Cardiac muscle cell (in vitro differentiated cells and primary cell): ENCODE results near the gene CFAP61. TPM values are rescaled to one million over a fixed set of nuclear protein-coding genes. Genes with fewer than 3 reads are reported as not detected.

Source experiments
- DNase-seq, 2 donors: peaks; one replicate each; pipeline versions ENCODE4 v3.0.0 to v3.0.0-alpha.2; 2010 to 2017; ENCODE audit warnings: low read depth in 1 of 2, low spot score in 1 of 2
- H3K27ac ChIP-seq: fragments of 200-600 bp; sonication (generic); 2 replicates; pipeline ENCODE4 v1.5.1; 2016
- H3K27me3 ChIP-seq: fragments of 200-600 bp; sonication (generic); 2 replicates; pipeline ENCODE4 v1.6.0; 2016; ENCODE audit warnings: control low read depth
- H3K36me3 ChIP-seq: fragments of 200-600 bp; sonication (generic); 2 replicates; pipeline ENCODE4 v1.5.1; 2016; ENCODE audit warnings: control low read depth
- H3K4me1 ChIP-seq: fragments of 200-600 bp; sonication (generic); 2 replicates; pipeline ENCODE4 v1.8.1; 2017; ENCODE audit warnings: low read depth, mild to moderate bottlenecking, mixed run types
- H3K4me3 ChIP-seq: fragments of 200-600 bp; sonication (generic); 2 replicates; pipeline ENCODE4 v1.5.1; 2016; ENCODE audit warnings: mild to moderate bottlenecking
- H3K9me3 ChIP-seq: fragments of 200-600 bp; sonication (generic); 2 replicates; pipeline ENCODE4 v1.5.1; 2017; ENCODE audit warnings: low read depth, mild to moderate bottlenecking, control low read depth
- polyA plus RNA-seq: library from polyadenylated mRNA; unstranded; fragments of >200 nt; fragmentation: Nextera tagmentation; extraction: Ambion mirVana; gene quantifications from 2 replicates; pipeline ENCODE4 v1.2.1, GENCODE V29; 2016
- total RNA-seq: library from RNA; depleted of rRNA; stranded (reverse); fragments of >200 nt; gene quantifications from 2 replicates; pipeline ENCODE4 v1.2.3, GENCODE V29; 2016
- TF ChIP-seq, protein P1 (sequence below): IDR thresholded peaks from 2 replicates; pipeline ENCODE4 v1.5.1; 2012; ENCODE audit warnings: low read depth, mild to moderate bottlenecking, low read length

Gene CFAP61
- total and polyA plus RNA-seq, 2 experiments from 2014 or later = 0.44 TPM; not detected in 1

DNA sequence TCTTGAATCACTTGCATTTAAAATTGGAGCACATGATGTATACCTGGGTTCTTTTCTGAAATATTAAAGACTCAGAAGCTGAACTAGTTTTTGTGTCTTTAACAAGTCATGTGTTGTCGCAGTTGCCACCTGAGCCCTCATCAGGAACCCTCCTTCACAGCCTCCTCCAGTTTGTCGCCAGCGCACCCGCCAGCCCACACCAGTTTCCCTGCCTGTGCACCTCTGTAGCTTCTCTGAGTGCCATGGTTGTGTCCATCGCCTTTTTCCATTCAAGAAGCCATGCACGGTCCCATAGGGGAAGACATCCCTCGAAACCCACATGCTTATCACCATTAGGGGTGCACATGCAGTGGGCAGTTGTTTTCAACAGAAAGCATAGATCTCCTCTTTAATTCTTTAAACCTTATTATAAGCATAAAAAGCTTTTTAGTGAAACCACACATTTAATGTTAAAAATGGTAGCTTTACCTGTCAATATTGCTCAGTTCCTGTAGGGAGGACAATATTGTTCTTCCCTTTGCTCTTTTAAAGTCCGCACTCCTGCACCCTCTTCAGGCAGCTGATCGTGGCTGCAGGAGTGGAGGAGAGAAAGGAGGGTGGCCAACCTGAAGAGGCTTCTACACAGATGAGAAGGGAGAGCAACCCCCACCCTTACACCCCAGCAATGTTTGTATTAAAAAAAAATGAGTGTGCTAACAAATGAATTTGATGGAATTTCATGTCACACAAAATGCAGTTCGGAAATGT lies 121.9 kb downstream of the CFAP61 start:
- H3K27ac ChIP-seq = no peak overlapping the region
- H3K4me3 ChIP-seq = no peak overlapping the region
- H3K4me1 ChIP-seq = no peaks in the 10 kb centered on the region
- TF ChIP-seq, protein P1, sequence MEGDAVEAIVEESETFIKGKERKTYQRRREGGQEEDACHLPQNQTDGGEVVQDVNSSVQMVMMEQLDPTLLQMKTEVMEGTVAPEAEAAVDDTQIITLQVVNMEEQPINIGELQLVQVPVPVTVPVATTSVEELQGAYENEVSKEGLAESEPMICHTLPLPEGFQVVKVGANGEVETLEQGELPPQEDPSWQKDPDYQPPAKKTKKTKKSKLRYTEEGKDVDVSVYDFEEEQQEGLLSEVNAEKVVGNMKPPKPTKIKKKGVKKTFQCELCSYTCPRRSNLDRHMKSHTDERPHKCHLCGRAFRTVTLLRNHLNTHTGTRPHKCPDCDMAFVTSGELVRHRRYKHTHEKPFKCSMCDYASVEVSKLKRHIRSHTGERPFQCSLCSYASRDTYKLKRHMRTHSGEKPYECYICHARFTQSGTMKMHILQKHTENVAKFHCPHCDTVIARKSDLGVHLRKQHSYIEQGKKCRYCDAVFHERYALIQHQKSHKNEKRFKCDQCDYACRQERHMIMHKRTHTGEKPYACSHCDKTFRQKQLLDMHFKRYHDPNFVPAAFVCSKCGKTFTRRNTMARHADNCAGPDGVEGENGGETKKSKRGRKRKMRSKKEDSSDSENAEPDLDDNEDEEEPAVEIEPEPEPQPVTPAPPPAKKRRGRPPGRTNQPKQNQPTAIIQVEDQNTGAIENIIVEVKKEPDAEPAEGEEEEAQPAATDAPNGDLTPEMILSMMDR = no peak
- DNase-seq = no peak
- H3K9me3 ChIP-seq = no peaks in the 10 kb centered on the region
- H3K27me3 ChIP-seq = no peaks in the 10 kb centered on the region
- no peaks in the 10 kb centered on the region for H3K36me3 ChIP-seq

DNA sequence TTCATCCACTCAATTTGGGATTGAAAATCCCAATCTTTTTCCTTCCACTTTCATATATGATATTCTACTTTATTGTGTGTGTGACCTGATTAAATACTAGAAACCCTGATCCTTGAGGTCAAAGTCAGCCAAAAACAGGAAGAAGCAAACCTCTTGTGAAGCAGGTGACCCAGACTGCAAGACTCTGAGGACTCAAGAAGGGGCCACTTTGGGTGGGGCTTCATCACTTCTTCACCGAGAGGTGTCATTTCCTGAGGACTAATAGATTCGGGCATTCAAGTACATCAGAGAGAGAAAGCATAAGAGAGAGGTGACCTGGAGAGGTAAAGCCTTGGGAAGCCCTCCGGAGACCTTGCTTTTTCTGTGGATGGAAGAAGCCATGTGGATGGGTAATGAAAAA lies 129.0 kb downstream of the CFAP61 start:
- no peaks in the 10 kb centered on the region for H3K27me3 ChIP-seq
- TF ChIP-seq, protein P1 = no peak
- no peaks in the 10 kb centered on the region for H3K36me3 ChIP-seq

GRCh38 chr20:20184149-20184548 lies 131.8 kb downstream of the CFAP61 start:
- Histone ChIP-seq H3K4me1 (no peaks in the 10 kb centered on the region), H3K27ac (no peak overlapping the region), H3K4me3 (no peak overlapping the region), H3K36me3 (no peaks in the 10 kb centered on the region), H3K27me3 (no peaks in the 10 kb centered on the region), H3K9me3 (no peaks in the 10 kb centered on the region)
- no peak for DNase-seq
- TF ChIP-seq, protein P1 = peak; percentile 19

More for the DNA sequence above, 129.0 kb downstream of the CFAP61 start:
- H3K4me3 ChIP-seq = no peak overlapping the region
- no peak for DNase-seq
- H3K4me1 ChIP-seq = no peaks in the 10 kb centered on the region
- no peaks in the 10 kb centered on the region for H3K9me3 ChIP-seq
- H3K27ac ChIP-seq = no peak overlapping the region

DNA sequence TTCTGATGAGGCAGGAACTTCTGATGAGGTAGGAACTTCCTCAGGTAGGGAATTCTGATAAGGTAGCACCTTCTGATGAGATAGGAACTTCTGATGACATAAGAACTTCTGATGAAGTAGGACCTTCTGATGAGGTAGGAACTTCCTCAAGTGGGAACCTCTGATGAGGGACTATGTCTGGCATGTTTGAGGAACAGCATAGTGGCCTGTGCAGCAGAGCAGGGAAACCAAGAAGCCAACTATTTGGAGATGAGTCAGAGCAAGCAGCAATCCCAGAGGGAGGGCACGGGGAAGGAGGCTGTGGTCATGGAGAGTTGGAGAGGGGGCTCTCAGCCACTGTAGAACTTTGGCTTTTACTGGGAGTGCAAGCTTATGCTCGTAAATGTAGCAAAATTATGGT lies 132.4 kb downstream of the CFAP61 start:
- DNase-seq = no peak
- Histone ChIP-seq H3K9me3 (no peaks in the 10 kb centered on the region), H3K27me3 (no peaks in the 10 kb centered on the region), H3K4me3 (no peak overlapping the region), H3K4me1 (no peaks in the 10 kb centered on the region), H3K36me3 (no peaks in the 10 kb centered on the region), H3K27ac (no peak overlapping the region)
- TF ChIP-seq, protein P1 = no peak

DNA sequence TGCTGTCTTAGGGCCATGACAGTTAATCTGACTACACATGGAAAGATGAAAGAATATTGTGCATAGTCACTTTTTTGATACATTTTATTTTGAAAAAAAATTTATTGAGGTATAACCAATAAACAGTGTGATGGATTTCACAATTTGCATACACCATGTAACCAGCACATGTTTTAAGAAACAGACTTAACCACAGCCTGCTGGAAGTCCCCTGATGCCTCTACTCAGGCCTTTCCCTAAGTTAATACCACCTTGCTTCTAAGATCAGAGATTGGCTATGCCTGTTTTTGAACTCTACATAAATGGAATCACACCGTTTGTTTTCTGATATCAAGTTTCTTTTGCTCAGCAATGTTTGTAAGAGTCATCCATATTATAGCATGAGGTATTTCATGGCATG lies 136.3 kb downstream of the CFAP61 start:
- Histone ChIP-seq H3K4me1 (no peaks in the 10 kb centered on the region), H3K27ac (no peak overlapping the region), H3K36me3 (no peaks in the 10 kb centered on the region), H3K4me3 (no peak overlapping the region), H3K27me3 (no peaks in the 10 kb centered on the region), H3K9me3 (no peaks in the 10 kb centered on the region)
- TF ChIP-seq, protein P1 = no peak
- no peak for DNase-seq
